ENCODE results near the gene IFFO2. TPM values are rescaled to one million over a fixed set of nuclear protein-coding genes. Genes with fewer than 3 reads are reported as not detected.

IFFO2 gene
- total and polyA plus RNA-seq, 2 of the 13 experiments (the other 11 are each of a cell fraction or from before 2014, with no cell fraction given): 7.3 to 16.7 TPM

DNA sequence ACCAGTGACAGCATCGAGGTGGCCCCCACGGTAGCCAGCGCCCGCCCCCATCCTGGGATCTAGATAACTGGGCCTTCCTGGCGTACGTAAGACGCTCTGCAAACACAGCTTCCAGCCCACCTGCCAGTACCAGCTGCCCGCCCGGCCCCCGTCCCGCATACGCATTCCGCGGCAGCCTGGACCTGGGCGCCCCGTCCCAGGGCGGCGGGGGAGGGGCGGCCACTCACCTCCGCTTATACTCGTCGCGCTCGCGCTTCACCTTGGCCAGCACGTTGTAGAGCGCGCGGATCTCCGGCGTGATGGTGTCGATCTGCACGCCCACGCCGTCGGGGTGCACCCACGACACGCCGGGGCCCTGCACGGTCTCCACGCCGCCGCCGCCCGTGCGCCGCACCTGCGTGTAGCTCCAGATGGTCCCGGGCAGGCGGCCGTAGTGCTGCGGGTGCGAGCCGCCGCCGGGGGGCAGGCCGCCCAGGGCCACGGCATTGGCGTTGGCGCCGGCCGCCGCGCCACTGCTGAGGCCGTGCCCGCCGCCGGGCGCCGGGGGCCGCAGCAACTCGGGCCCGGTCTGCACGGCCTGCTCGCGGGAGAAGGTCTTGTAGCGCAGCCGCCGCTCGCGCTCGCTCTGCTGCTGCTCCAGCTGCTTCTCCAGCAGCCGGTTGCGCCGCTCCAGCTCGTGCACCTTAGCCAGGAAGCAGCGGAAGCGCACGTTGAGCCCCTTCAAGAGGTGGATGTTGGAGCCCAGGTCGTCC, 859 bp downstream of the IFFO2 start (continued):
- TF ChIP-seq, protein P1, sequence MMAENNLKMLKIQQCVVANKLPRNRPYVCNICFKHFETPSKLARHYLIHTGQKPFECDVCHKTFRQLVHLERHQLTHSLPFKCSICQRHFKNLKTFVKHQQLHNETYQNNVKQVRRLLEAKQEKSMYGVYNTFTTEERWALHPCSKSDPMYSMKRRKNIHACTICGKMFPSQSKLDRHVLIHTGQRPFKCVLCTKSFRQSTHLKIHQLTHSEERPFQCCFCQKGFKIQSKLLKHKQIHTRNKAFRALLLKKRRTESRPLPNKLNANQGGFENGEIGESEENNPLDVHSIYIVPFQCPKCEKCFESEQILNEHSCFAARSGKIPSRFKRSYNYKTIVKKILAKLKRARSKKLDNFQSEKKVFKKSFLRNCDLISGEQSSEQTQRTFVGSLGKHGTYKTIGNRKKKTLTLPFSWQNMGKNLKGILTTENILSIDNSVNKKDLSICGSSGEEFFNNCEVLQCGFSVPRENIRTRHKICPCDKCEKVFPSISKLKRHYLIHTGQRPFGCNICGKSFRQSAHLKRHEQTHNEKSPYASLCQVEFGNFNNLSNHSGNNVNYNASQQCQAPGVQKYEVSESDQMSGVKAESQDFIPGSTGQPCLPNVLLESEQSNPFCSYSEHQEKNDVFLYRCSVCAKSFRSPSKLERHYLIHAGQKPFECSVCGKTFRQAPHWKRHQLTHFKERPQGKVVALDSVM (CRISPR knock-in tag; IDR thresholded peaks at IDR 0.05): no peak
- TF ChIP-seq MYC (CRISPR knock-in tag; IDR thresholded peaks at IDR 0.05; ENCODE audit: borderline replicate concordance): peak; percentile 56
- no peak for TF ChIP-seq ZNF253 (CRISPR knock-in tag; IDR thresholded peaks at IDR 0.05; ENCODE audit: borderline replicate concordance)
- no peak for TF ChIP-seq CBX5 (CRISPR knock-in tag; IDR thresholded peaks at IDR 0.05; ENCODE audit: borderline replicate concordance)
- TF ChIP-seq KDM3A (CRISPR knock-in tag; IDR thresholded peaks at IDR 0.05; ENCODE audit: low read depth): no peak; the same call in 1 of the 2 replicates
- TF ChIP-seq ZNF232 (CRISPR knock-in tag; IDR thresholded peaks at IDR 0.05; ENCODE audit: borderline replicate concordance): no peak
- TF ChIP-seq ZNF7 (CRISPR knock-in tag; IDR thresholded peaks at IDR 0.05): no peak
- TF ChIP-seq YEATS4 (CRISPR knock-in tag; IDR thresholded peaks at IDR 0.05; ENCODE audit: borderline replicate concordance): peak; percentile 20; the same call in 1 of the 2 replicates
- no peak for TF ChIP-seq ZFP1 (CRISPR knock-in tag; IDR thresholded peaks at IDR 0.05)
- no peak for TF ChIP-seq PRPF4 (IDR thresholded peaks at IDR 0.05; ENCODE audit: low read depth, low read length, poor library complexity, severe bottlenecking)
- TF ChIP-seq, protein P2, sequence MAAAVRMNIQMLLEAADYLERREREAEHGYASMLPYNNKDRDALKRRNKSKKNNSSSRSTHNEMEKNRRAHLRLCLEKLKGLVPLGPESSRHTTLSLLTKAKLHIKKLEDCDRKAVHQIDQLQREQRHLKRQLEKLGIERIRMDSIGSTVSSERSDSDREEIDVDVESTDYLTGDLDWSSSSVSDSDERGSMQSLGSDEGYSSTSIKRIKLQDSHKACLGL (CRISPR knock-in tag; IDR thresholded peaks at IDR 0.05): peak; percentile 79
- no peak for TF ChIP-seq MEF2D (CRISPR knock-in tag; IDR thresholded peaks at IDR 0.05)
- TF ChIP-seq SAP130 (CRISPR knock-in tag; IDR thresholded peaks at IDR 0.05; ENCODE audit: low read depth): peak; percentile 76
- no peak for TF ChIP-seq ETS1 (CRISPR knock-in tag; IDR thresholded peaks at IDR 0.05)
- TF ChIP-seq ZNF816 (CRISPR knock-in tag; IDR thresholded peaks at IDR 0.05; ENCODE audit: borderline replicate concordance): no peak
- no peak for TF ChIP-seq ZSCAN20 (CRISPR knock-in tag; IDR thresholded peaks at IDR 0.05; ENCODE audit: borderline replicate concordance)
- no peak for TF ChIP-seq SMARCE1 (IDR thresholded peaks at IDR 0.05; ENCODE audit: borderline replicate concordance)
- no peak for TF ChIP-seq ZBTB25 (CRISPR knock-in tag; IDR thresholded peaks at IDR 0.05)
- TF ChIP-seq, protein P3, sequence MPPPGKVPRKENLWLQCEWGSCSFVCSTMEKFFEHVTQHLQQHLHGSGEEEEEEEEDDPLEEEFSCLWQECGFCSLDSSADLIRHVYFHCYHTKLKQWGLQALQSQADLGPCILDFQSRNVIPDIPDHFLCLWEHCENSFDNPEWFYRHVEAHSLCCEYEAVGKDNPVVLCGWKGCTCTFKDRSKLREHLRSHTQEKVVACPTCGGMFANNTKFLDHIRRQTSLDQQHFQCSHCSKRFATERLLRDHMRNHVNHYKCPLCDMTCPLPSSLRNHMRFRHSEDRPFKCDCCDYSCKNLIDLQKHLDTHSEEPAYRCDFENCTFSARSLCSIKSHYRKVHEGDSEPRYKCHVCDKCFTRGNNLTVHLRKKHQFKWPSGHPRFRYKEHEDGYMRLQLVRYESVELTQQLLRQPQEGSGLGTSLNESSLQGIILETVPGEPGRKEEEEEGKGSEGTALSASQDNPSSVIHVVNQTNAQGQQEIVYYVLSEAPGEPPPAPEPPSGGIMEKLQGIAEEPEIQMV (CRISPR knock-in tag; IDR thresholded peaks at IDR 0.05; ENCODE audit: low read depth): no peak
- TF ChIP-seq CBFB (CRISPR knock-in tag; IDR thresholded peaks at IDR 0.05): no peak
- TF ChIP-seq LCORL (IDR thresholded peaks at IDR 0.05): no peak
- 0 out of 2 replicates have a peak, but pooled peaks have one; percentile 65 for TF ChIP-seq LCORL (CRISPR knock-in tag; IDR thresholded peaks at IDR 0.05)
- TF ChIP-seq TFDP1 (CRISPR knock-in tag; IDR thresholded peaks at IDR 0.05; ENCODE audit: borderline replicate concordance): no peak
